NCI-H82 treated with DMSO at 0.1 percent for 48 hours (cell line): Measurements from ENCODE around the gene P2RY12.

ENCODE experiments used
- DNase-seq: peaks from one replicate; lab custom pipeline; 2025; ENCODE audit not compliant: unreplicated experiment; lab: John Stamatoyannopoulos, UW

Gene P2RY12

DNA sequence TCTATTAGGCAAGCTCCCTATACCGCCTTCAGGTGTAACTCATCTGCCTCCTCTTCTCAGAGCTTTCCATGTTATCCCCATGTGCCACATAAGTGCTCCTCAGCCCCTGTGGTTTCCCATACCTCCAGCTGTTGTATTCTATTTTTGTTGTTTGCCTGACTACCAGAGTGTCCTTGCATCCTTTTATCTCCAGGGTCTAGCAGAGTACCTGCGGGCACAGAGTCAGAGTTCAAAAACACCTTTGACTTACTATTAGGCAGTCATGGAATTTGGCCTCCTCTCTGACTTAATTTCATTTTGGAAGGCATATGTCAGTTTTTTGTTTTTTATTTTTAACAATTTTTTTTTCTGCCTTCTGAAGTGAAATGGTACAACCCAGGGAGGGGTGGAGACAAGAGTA is 75.0 kb downstream of the P2RY12 start:
- no peak for DNase-seq

DNA sequence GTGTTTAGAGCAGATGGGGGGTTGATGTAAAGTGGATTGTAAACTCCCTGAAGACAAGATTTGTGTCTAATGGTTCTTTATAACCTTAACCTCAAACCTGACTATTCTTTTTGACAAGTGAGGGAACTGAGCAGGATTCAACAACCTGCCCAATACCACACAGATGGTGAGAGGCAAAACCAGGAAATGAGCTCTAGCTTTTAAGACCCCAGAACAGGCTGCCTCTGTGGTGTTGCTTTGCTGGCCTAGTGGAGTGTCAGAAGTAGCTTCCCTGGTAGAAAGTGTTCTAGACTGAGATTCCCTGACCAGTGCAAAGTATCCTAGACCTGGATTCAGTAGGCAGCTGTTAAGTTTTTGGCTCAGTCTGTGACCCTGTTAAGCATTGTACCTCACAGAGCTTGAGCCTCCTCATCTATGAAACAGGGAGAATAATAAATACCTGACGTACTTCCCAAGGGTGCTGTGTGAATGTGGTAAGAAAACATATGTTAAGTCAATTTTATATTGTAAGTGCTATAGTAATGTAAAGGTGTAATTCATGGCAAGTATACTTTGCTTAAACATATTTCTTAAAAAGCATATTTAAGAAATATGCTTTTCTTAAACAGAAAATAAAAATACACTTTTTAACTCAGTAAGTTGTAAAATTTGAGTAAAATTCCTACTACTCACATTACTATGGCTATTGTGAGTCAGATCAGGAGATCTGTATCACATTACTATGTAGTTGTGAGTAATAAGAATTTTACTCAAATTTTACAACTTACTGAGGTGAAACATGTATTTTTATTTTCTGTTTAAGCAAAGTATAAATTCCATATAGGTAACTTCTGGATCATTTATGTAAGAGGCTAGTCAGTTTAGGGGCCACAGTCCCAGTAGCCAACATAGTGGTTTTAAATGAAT is 76.7 kb downstream of the P2RY12 start:
- no peak for DNase-seq

DNA sequence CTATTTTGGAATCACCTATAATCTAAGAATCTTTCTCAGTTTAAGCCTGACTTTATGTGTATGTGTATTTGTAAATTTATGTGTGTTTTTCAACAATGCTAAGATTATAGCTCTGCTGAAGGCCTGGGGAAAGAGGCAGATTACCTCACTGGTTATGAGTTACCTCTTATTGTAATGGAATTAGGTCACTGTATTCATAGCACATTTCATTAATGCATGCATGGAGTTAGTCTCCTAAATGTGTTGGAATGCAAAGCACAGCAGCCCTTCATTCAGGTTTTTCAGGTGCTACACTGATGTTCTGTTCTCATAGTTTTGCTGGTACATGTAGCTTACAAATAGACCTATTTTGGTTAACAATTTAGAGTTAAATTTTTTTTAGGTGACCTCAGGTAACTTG is 77.4 kb downstream of the P2RY12 start:
- no peak for DNase-seq

DNA sequence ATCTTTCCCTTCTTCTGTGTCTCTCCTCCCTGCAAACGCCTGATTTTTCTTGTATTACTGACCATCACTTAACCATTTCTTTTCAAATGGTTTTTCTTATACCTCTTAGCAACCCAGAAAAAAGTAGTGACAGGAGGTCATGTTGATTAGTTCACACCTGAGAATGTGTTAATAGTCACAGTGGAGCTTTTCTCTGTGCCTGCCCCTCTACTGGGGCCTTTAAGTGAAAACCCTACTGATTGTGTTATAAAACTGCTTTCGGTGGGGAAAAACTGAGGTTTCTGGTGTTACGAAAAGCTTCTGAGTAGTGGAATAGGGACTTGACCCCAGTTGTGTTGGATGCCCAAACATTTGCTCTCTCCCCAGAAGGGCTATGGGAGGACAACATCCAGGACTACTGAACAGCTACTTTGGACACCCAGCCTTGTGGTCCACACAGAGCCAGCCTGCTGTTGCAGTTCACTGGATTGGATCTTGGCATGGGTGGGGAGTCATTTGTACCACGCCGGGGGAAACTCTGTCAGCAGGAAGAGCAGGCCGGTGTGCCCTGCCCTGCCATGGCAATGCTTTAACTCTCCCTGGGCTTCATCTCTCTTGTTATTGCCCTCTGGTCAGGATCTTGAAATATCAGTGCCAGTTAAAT is 78.3 kb downstream of the P2RY12 start:
- DNase-seq, result no peak

DNA sequence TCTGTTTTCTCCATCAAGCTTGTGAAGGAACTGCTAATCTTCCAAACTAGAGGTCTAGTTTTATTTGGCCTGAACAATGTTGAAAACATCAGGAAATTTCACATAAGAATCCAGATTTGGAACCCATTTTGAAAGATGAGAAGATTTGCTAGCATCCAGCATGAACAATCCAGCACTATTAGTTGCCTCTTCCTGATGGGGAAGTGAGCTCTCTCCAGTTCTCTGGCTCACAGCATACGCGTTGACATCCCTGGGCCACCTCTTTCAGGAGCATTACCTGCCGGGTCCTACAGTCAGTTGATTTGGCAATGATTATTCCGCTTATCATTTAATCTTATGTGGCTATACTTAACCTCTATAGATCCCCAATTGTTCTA is 78.8 kb downstream of the P2RY12 start:
- no peak for DNase-seq

DNA sequence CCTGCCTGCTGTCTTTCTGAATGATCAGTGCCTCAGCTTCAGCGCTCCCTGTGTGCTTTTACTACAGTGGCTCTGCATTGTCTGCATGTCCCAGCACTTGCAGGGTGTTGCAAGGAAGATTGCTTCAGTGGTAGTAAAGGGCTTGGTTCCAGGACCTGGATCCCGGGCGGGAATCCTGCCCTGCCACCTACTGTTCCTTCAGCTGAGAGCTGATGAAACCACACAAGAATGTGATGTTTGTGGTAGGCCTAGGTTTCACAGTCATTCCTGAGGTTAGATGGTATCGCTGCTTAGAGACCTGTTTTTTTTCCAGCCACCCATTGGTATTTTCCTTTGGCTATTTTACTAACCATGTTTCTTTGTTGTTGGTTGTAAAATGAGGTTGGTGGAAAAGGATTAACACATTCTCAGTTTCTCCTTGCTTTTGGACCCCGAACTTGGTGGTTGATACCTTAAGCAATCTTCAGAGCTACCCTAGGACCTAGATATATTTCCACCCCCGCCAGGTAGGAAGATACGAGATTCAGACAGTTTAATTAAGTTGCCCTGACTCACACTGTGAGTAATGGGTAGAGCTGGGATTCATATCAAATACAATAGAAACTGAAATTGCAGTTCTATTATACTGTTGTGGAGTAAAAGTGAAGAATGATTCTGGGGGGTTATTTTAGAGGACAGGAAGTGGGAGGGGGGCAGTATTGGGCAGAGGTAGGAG is 79.3 kb downstream of the P2RY12 start:
- no peak for DNase-seq

DNA sequence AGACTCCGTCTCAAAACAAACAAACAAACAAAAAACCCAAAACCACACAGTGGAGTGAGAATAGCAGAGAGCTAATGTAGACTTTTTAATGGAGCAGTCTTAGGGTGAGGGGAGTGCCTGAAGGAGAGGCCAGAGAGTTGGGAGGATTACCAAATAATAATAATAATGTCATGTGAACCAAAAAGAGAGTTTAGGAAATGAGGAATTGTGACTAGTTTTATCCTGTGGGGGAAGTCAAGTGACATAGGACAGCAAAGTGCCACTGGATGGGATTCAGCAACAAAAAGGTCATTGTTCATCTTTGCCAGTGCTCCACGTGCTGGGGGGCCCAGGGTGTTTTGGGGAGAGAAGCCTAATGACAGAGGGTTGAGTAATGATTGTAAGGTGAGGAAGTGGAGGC is 80.8 kb downstream of the P2RY12 start:
- DNase-seq, result no peak

DNA sequence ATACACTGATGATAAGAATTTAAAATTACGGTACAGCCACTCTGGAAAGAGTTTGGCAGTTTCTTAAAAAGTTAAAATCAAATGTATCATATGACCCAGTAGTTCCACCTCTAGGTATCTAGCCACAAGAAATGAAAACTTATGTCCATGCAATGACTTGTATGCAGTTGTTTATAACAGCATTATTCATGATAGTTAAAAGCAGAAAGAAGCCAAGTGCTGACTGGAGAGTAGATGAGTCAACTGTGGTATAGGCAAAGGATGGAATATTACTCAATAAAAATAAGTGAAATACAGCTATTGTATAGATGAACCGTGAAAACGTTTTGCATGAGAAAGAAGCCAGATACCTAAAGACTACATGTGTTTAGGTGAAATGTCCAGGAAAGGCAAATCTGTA is 82.8 kb downstream of the P2RY12 start:
- DNase-seq, result no peak

DNA sequence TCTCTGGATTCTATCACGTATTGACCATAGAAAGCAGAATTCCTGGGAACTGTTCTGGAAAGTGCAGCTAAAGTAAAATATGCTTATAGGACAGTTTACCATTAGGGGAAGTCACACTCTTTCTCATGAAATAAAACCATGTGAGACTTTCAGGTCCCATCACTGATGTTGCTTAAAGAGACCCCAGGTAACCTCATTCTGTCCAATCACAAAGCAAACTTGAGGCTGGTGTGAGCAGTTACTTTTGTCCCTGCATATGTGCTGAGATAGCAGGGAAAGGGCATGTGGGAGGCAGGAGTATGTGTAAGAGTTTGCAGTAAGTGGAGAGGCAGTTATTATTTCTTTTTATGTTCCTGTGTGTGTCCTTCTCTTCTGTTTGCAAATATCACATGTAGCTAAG is 84.0 kb downstream of the P2RY12 start:
- no peak for DNase-seq

DNA sequence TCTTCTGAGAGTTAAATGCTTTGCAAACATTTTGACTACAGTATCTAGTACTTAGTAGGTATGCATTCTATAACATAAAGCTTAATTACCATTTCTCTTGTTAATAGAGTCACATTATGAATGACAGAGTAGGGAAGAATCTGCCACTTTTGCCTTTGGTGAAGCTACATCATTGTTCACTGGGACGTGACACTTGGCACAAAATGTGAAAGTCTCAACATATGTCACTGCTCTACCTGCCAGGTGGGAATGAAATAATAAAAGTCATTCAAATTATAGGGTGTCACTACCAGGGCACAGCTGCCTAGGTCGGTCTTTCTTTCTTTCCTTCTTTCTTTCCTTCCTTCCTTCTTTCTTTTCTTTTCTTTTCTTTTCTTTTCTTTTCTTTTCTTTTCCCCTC is 85.5 kb downstream of the P2RY12 start:
- DNase-seq, result no peak

DNA sequence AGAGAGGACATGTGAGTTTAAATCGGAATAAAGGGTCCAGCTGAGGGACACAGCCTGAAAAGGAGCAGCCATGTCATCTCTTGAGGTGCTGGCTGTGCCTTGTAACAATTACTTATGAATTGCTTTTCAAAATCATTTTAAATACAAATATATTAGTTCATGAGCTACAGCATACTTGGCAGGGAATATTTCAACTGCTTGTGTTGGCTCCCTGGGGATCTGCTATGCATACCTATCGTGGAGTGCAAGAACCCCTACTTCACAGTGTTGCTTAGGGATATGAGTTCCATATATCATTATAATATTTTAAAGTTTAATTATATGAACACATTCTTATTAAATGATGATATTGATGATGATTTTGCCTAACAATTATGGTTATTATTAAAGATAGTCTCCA is 87.1 kb downstream of the P2RY12 start:
- DNase-seq, result no peak

DNA sequence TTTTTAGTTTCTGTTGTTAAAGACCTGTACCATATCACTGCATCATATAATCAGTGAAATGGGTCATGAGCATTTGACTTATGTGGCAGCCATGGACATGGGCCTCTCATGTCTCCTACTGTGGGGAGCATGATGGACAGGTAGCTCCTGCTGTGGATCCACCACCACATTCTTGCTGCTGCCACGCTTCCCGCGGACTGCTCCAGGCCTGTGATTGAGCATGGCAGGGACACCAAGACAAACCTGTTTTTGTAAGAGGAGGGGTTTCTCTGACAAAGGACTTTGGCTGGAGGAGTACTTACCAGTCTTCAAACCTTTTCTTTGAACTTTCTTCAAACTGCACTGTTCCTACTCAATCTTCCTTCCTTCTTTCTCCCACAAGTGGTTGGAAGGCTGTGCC is 88.3 kb downstream of the P2RY12 start:
- DNase-seq, result no peak

DNA sequence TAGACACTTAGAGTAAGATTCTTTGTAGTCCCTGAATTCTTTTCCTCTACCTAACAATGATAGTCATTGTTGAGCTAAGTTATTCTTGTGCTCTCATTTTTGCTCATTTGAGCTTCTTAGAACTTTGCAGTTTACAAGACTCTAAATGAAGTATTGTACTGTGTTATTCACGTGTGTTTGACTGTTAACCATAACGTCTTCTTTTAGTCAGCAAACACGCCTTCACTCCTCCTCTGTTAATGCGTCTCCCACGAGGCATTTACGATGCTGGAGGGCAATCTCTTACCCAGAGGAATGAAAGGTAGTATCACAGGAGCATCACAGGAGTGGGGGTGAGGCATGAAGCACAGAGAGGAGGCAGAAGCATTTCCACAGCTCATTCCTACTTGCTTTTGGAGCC is 91.4 kb downstream of the P2RY12 start:
- DNase-seq, result no peak

DNA sequence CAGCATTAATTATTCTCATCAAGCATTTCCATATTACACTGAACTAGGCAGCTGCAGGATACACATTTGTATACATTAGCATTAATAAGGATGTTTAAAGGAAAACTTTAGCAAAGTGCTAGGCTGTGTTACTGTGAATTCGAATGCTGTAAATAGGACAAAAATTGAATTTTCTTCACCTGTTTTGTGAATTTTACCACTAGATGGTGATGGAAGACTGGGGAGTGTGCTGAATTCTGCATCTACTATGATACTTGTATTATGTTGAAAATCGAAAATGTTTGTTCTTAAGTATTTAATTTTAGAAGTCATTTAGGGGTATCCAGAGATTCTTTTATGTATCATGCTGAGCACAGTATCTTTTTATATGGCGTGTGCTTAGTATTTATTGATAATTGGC is 93.9 kb downstream of the P2RY12 start:
- no peak for DNase-seq

DNA sequence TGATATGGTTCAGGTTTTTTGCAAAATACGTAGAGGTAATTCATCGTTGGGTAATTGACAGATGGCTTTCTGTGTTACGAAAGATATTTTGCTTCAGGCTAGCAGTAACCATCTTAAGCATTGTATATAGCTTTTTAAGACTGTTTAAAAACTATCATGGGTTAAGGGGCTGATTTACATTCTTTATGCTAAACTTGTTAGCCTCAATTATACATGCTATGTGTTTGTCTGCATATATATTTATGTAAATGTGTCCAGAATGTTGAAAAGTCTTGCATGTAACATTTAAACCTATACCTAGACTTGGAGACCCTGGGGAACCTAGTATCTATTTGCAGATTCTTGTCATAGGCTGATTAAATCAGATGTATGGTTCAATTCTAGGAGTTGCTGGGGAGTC is 95.1 kb downstream of the P2RY12 start:
- DNase-seq, result no peak
